ENCODE data around the gene MGLL.

MGLL gene

DNA sequence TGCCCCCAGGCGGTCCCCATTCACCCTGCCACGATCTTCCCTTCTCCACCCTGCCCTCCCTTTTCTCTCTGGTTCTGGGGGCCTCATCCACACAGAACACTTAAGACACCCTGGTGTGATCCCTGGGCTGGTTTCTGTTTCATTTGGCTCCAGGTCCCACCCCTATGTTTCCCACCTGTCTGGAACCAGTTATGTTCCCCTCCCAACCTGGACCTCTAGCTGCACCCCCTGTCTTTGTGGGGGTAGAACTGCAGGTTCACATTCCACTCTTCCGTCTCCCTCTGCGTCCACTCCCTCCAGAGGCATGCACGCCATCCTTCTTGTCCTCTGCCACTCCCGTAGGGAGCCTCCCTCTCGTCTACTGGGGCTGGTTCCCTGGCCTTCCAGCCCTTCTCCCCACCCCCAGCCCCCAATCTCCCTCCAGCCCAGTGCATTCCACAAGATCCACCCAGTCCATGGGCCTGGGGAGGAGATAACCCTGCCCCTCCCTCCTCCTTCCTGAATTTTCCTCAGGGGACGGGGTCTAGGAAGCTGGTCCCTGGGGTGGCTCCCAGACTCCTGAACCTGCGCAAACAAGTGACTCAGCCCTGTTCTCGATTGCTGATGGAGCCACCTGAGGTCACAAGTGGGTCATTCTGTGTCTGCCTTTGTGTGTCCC is 75.8 kb downstream of the MGLL start:
- TF ChIP-seq, protein P1, sequence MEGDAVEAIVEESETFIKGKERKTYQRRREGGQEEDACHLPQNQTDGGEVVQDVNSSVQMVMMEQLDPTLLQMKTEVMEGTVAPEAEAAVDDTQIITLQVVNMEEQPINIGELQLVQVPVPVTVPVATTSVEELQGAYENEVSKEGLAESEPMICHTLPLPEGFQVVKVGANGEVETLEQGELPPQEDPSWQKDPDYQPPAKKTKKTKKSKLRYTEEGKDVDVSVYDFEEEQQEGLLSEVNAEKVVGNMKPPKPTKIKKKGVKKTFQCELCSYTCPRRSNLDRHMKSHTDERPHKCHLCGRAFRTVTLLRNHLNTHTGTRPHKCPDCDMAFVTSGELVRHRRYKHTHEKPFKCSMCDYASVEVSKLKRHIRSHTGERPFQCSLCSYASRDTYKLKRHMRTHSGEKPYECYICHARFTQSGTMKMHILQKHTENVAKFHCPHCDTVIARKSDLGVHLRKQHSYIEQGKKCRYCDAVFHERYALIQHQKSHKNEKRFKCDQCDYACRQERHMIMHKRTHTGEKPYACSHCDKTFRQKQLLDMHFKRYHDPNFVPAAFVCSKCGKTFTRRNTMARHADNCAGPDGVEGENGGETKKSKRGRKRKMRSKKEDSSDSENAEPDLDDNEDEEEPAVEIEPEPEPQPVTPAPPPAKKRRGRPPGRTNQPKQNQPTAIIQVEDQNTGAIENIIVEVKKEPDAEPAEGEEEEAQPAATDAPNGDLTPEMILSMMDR (IDR thresholded peaks at IDR 0.05; ENCODE audit: extremely low read depth, missing control alignments), result no peak
- DNase-seq (ENCODE audit: low spot score), result no peak

DNA sequence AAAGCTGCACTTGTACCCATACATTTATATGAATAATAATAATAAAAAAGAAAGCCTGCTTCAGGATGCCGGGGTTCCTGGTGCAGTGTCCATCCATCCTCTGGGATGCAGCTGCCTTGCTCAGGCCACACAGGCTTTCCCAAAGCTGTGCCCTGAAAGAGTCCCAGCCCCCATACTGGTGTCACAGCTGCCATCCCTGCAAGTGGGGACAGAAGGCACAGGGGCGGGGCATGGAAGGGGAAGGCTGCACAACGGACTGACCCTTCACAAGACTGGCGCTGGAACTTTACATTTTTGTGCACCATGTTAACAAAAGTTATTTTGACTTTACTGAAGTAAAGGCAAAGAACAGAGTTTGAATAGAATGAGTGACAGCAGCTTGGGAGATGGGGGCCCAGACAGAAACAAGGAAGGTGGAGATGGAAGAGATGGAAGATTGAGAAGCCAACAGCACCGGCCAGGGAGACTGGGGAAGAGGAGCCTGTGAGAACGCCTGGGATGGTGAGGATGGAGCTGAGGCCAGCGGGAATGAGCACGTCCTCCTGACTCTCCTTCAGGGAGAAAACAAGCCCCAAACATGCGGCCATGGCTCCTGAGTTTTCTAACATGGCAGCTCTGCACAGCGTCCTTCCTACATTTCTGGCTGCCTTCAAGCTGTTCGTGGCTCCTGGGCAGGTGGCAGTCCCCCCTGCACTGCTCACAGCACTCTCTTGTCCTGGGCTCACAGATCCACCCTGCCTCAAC is 76.5 kb downstream of the MGLL start:
- no peak for DNase-seq (ENCODE audit: low spot score)

DNA sequence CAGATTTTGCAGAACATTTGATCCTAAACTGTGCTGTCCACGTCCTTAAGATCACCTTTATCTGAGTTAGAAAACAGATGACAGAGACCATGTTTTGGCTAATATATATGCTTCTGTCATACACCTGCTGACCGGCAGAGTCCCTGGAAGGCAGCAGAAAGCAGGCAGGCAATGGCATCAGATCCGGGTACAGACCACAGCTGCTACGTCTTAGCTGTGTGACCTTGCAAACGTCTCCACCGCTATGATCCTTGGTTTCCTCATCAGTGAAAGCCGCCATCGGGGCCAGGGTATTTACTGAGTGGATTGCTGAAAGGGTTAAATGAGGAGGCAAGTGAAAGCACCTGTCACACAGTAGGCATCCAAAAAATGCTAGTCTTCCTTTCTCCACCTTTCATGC is 77.4 kb downstream of the MGLL start:
- TF ChIP-seq, protein P1 (IDR thresholded peaks at IDR 0.05; ENCODE audit: extremely low read depth, missing control alignments), result no peak
- no peak for DNase-seq (ENCODE audit: low spot score)

More for the DNA sequence above, 76.5 kb downstream of the MGLL start:
- TF ChIP-seq, protein P1 (IDR thresholded peaks at IDR 0.05; ENCODE audit: extremely low read depth, missing control alignments), result no peak

- no peak for DNase-seq (ENCODE audit: low spot score)
- TF ChIP-seq, protein P1 (IDR thresholded peaks at IDR 0.05; ENCODE audit: extremely low read depth, missing control alignments), result no peak
Observed at GRCh38 chr3:127744253-127744815, 78.0 kb downstream of the MGLL start.

DNA sequence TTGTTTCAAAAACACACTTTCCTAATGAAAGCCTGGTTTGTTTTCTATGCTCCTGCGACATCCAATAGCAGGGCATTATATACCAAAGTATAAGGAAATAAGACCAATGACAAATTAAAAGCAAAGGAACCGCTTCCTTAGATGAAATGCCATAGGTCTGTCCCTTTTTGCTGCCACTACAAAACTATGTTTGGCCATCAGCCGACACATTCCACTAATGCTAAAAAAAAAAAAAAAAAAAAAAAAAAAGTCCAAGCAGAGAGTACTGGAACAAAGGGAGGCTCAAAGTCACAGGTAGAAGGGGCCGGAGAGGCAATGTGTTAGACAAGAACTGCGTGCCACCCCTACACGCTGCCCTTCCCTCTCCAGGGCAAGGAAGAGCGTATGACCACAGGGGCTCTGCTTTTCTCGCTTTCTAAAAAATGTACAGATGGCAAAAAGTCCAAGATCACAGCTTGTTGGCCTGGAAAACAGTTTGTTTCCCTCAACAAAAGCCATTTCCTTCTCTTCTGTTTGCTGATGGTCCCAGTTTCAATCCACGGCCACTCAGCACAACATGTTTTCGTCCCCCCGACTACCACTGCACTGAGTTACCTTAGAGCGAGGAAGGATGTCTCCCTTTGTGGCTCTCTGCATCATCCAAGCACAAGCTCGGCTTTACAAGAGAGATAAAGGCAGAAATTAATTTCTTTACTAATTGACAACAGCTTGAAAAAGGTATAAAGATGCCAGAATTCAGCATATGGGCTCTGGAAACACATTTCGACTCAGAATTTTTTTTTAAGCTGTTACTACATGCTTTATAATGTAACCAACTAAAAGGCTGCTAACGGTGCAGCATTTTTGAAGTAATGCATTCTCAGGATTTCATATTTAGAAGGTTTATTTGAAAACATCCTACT is 78.7 kb downstream of the MGLL start:
- no peak for DNase-seq (ENCODE audit: low spot score)
- TF ChIP-seq, protein P1 (IDR thresholded peaks at IDR 0.05; ENCODE audit: extremely low read depth, missing control alignments), result no peak

DNA sequence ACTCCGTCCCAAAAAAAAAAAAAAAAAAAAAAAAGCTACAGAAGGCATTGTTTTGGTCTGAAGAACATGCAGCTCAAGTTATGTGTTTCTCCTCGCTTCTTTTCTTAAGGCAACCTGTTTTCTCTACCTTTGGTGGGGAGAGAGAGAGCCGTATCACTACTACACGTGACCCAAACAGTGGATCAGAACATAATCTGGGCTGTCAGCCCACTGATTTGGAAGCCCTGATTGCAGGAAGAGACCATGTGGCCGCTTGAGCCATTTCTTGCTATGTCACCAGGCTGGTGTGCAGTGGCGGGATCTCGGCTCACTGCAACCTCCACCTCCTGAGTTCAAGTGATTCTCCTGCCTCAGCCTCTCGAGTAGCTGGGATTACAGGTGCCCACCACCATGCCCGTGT is 79.7 kb downstream of the MGLL start:
- no peak for DNase-seq (ENCODE audit: low spot score)
- TF ChIP-seq, protein P1 (IDR thresholded peaks at IDR 0.05; ENCODE audit: extremely low read depth, missing control alignments), result no peak

Measured in GM20000 (cell line).